LNCaP clone FGC (cell line): ENCODE measurements around the gene A2ML1.

Source experiments
- DNase-seq: peaks from one replicate; pipeline ENCODE4 v3.0.0-alpha.2; 2011; ENCODE audit warnings: low read depth
- H3K4me3 ChIP-seq: 2 replicates; pipeline ENCODE4 v1.5.1; 2011; ENCODE audit warnings: mild to moderate bottlenecking, low read depth, low read length, control low read depth
- TF ChIP-seq, protein P1 (sequence below): IDR thresholded peaks from 2 replicates; pipeline ENCODE4 v1.5.1; 2012; ENCODE audit warnings: mild to moderate bottlenecking; ENCODE audit not compliant: control insufficient read depth, insufficient read depth; ENCODE audit errors: extremely low read depth

Gene A2ML1

DNA sequence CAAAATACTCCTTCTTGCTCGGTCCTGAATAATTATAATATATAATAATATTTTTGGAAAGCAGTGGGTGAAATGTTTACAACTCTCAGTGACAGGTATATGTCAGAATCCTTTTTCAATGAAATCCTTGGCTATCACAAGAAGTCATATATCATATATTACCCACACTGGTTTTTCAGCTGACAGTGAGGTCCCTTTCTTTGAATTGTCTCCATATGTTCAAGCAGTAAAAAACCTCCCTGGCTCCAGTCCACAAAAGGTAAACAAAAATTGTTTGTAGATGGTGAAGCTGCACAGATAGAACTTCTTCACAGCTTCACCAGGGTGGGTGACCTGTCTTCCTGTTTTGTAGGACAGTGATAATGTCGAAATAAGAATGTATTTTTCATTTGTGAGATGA is 44.0 kb downstream of the A2ML1 start:
- TF ChIP-seq, protein P1, sequence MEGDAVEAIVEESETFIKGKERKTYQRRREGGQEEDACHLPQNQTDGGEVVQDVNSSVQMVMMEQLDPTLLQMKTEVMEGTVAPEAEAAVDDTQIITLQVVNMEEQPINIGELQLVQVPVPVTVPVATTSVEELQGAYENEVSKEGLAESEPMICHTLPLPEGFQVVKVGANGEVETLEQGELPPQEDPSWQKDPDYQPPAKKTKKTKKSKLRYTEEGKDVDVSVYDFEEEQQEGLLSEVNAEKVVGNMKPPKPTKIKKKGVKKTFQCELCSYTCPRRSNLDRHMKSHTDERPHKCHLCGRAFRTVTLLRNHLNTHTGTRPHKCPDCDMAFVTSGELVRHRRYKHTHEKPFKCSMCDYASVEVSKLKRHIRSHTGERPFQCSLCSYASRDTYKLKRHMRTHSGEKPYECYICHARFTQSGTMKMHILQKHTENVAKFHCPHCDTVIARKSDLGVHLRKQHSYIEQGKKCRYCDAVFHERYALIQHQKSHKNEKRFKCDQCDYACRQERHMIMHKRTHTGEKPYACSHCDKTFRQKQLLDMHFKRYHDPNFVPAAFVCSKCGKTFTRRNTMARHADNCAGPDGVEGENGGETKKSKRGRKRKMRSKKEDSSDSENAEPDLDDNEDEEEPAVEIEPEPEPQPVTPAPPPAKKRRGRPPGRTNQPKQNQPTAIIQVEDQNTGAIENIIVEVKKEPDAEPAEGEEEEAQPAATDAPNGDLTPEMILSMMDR: no peak
- no peak overlapping the region for H3K4me3 ChIP-seq
- peak; percentile 70 for DNase-seq

DNA sequence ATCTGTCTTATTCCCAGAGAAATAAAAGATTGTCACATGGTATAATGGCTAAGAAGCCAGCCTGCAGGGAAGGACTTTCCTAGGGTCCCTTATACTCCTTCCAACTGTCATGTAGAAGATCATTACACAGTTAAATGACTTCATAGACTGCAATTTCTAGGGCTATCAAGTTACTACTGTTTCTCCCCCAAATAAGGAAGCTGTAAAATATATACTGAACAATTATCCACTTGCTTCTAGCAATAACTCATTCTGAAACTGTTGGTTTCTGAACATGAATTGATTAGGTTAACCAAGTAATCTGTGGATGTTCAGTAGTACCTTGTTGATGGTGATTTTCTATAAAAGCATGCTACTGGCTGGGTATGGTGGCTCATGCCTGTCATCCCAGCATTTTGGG is 44.6 kb downstream of the A2ML1 start:
- H3K4me3 ChIP-seq: no peak overlapping the region
- TF ChIP-seq, protein P1: no peak
- no peak for DNase-seq

DNA sequence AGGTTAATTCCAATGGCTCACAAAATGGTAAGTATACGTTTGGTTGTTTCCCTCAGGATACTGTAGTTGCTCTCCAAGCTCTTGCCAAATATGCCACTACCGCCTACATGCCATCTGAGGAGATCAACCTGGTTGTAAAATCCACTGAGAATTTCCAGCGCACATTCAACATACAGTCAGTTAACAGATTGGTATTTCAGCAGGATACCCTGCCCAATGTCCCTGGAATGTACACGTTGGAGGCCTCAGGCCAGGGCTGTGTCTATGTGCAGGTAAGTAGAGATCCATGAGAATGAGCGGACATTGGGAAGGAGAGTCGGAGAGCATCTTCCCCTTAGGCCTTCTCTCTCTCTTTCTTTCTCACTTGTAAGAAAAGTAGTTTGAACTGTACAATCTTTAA is 45.4 kb downstream of the A2ML1 start:
- no peak for DNase-seq
- TF ChIP-seq, protein P1: no peak

DNA sequence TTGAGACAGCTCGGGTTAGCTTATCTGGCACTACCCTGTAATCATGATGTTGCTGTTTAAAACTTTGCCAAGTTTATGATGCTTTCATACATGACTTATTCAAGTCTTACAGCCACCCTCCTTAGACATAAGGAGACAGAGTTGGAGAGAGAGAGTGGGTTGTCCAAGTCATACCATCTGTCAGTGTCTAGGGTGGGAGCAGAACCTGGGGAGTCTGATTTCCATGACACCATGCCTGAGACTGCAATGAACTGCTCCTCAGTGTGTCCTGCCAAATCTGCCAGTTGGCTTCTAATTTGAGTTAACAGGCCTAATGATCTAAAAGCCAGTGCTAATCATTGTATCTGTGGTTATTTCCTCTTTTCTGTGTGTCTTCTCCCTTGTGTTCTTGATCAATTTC is 48.2 kb downstream of the A2ML1 start:
- DNase-seq: no peak
- no peak overlapping the region for H3K4me3 ChIP-seq
- TF ChIP-seq, protein P1: no peak

More for the DNA sequence above, 45.4 kb downstream of the A2ML1 start:
- no peak overlapping the region for H3K4me3 ChIP-seq

DNA sequence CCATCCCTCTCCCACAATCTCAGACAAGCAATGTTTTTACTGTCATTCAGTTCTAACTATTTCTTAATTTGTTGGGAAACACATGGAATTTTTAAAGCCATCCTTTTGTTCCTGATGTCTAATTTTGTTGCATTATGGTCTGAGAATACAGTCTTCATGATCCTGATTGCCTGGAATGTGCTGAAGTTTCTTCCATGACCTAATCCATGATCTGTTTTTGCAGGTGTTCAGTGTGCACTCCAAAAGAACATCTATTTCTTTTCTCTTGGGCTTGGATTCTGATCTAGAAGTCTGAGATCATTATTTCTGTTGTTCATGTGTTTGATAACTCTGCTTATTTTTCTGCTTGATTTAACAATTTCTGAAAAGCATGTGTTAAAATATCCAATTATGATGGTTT is 48.6 kb downstream of the A2ML1 start:
- no peak overlapping the region for H3K4me3 ChIP-seq
- TF ChIP-seq, protein P1: no peak
- no peak for DNase-seq

DNA sequence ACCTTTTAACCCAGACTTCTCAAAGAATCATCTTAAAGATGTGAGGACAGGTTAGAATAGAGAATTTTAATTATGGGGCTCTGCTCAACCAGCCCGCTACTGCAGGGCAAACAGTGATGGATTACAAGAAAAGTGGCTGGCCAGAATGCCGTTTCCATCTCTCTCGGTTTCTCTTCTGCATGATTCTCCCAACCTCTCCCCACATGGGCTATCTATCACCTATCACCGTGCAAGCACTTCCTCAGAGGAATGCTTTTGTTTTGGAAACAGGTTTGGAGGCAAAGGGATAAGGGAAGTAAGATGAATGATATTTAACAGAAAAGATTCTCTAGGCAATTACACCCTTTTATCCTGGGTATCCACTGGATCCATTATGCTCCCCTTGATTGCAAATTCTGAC is 54.5 kb downstream of the A2ML1 start:
- H3K4me3 ChIP-seq: no peak overlapping the region
- DNase-seq: no peak
- TF ChIP-seq, protein P1: no peak

DNA sequence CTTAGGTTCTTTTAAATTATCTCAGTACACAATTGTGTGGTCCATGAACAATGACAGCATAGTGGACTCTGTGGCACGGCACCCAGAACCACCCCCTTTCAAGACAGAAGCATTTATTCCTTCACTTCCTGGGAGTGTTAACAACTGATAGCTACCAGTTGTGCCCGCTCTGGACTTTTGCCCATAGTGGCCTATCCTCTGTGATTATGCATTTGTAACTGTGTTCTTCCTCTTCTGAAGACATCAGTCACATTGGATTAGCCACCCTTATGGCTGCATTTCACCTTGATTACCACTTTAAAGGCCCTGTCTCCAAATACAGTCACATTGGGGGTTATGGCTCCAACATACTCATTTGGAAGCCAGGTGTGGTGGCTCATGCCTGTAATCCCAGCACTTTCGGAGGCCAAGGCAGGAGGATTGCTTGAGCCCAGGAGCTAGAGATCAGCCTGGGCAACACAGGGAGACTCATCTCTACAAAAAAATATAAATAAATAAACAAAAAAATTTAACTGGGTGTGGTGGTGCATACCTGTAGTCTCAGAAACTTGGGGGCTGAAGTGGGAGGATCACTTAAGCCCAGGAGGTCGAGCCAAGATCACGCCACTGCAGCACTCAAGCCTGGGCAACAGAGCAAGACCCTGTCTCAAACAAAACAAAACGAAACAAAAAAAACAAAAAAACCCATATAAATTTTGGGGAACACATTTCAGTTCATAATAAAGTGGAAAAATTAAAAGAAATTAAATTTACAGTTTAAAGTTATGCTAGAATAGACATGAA is 64.3 kb downstream of the A2ML1 start:
- no peak overlapping the region for H3K4me3 ChIP-seq
- no peak for DNase-seq
- TF ChIP-seq, protein P1: no peak
